ENCODE measurements around the gene HLA-DRB5.
"Not testable (repeated sequence)": the region's sequence is repeated elsewhere in the genome, so short reads cannot be mapped to it uniquely, and the experiment has no call there.

Gene HLA-DRB5

DNA sequence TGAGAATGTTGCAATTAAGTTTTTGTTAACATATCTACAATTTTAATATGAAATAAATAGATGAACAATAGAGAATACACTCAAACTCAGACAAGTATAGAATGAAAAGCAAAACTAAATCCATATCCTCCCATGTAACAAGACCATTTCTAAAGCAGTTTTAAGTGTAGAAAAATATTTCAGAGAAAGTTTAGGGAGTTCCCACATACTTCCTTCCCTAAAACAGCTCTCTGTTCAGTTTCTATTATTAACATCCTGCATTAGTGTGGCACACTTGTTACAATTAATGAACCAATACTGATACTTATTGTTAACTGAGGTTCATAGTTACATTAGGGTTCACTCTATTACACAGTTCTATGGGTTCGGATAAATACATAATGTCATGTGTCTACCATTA, 38.4 kb downstream of the HLA-DRB5 start:
- no peak for TF ChIP-seq POLR2A (IDR thresholded peaks at IDR 0.05; ENCODE audit: extremely low read depth, insufficient read length)
- no peak for TF ChIP-seq MYC (IDR thresholded peaks at IDR 0.05; ENCODE audit: low read depth, low read length)
- TF ChIP-seq, protein P1, sequence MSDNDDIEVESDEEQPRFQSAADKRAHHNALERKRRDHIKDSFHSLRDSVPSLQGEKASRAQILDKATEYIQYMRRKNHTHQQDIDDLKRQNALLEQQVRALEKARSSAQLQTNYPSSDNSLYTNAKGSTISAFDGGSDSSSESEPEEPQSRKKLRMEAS (IDR thresholded peaks at IDR 0.05; ENCODE audit: low read depth, low read length), result no peak
- TF ChIP-seq, protein P2, sequence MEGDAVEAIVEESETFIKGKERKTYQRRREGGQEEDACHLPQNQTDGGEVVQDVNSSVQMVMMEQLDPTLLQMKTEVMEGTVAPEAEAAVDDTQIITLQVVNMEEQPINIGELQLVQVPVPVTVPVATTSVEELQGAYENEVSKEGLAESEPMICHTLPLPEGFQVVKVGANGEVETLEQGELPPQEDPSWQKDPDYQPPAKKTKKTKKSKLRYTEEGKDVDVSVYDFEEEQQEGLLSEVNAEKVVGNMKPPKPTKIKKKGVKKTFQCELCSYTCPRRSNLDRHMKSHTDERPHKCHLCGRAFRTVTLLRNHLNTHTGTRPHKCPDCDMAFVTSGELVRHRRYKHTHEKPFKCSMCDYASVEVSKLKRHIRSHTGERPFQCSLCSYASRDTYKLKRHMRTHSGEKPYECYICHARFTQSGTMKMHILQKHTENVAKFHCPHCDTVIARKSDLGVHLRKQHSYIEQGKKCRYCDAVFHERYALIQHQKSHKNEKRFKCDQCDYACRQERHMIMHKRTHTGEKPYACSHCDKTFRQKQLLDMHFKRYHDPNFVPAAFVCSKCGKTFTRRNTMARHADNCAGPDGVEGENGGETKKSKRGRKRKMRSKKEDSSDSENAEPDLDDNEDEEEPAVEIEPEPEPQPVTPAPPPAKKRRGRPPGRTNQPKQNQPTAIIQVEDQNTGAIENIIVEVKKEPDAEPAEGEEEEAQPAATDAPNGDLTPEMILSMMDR (IDR thresholded peaks at IDR 0.05; ENCODE audit: low read depth, low read length), result no peak
- DNase-seq (ENCODE audit: low read depth), result no peak
- no peak overlapping the region for H3K4me3 ChIP-seq (ENCODE audit: low read depth, low read length)

GRCh38 chr6:32488083-32488482, 42.0 kb downstream of the HLA-DRB5 start:
- H3K4me3 ChIP-seq (ENCODE audit: low read depth, low read length), result no peak overlapping the region
- TF ChIP-seq, protein P2 (IDR thresholded peaks at IDR 0.05; ENCODE audit: low read depth, low read length), result no peak
- TF ChIP-seq, protein P1 (IDR thresholded peaks at IDR 0.05; ENCODE audit: low read depth, low read length), result no peak
- TF ChIP-seq MYC (IDR thresholded peaks at IDR 0.05; ENCODE audit: low read depth, low read length) (no peak), POLR2A (IDR thresholded peaks at IDR 0.05; ENCODE audit: extremely low read depth, insufficient read length) (no peak)
- no peak for DNase-seq (ENCODE audit: low read depth)

- no peak for DNase-seq (ENCODE audit: low read depth)
- TF ChIP-seq, protein P1 (IDR thresholded peaks at IDR 0.05; ENCODE audit: low read depth, low read length), result no peak
- TF ChIP-seq MYC (IDR thresholded peaks at IDR 0.05; ENCODE audit: low read depth, low read length), result no peak
- TF ChIP-seq, protein P2 (IDR thresholded peaks at IDR 0.05; ENCODE audit: low read depth, low read length), result no peak
These were observed 45.5 kb downstream of the HLA-DRB5 start for GRCh38 chr6:32484614-32484998.

GRCh38 chr6:32483968-32484613, 46.0 kb downstream of the HLA-DRB5 start:
- H3K4me3 ChIP-seq (ENCODE audit: low read depth, low read length), result no peak overlapping the region
- TF ChIP-seq, protein P1 (IDR thresholded peaks at IDR 0.05; ENCODE audit: low read depth, low read length), result no peak
- no peak for TF ChIP-seq MYC (IDR thresholded peaks at IDR 0.05; ENCODE audit: low read depth, low read length)
- TF ChIP-seq, protein P2 (IDR thresholded peaks at IDR 0.05; ENCODE audit: low read depth, low read length), result no peak
- TF ChIP-seq POLR2A (IDR thresholded peaks at IDR 0.05; ENCODE audit: extremely low read depth, insufficient read length), result no peak
- DNase-seq (ENCODE audit: low read depth), result no peak

More at GRCh38 chr6:32484614-32484998, 45.5 kb downstream of the HLA-DRB5 start:
- no peak overlapping the region for H3K4me3 ChIP-seq (ENCODE audit: low read depth, low read length)

GRCh38 chr6:32475392-32476206, 54.5 kb downstream of the HLA-DRB5 start:
- TF ChIP-seq POLR2A (IDR thresholded peaks at IDR 0.05; ENCODE audit: extremely low read depth, insufficient read length) (no peak), MYC (IDR thresholded peaks at IDR 0.05; ENCODE audit: low read depth, low read length) (no peak)
- TF ChIP-seq, protein P2 (IDR thresholded peaks at IDR 0.05; ENCODE audit: low read depth, low read length), result no peak
- TF ChIP-seq, protein P1 (IDR thresholded peaks at IDR 0.05; ENCODE audit: low read depth, low read length), result no peak
- no peak for DNase-seq (ENCODE audit: low read depth)
- no peak overlapping the region for H3K4me3 ChIP-seq (ENCODE audit: low read depth, low read length)

GRCh38 chr6:32473376-32474348, 56.4 kb downstream of the HLA-DRB5 start:
- peak; percentile 19 for DNase-seq (ENCODE audit: low read depth)
- not testable (repeated sequence) for H3K4me3 ChIP-seq (ENCODE audit: low read depth, low read length)
